ENCODE results near the gene NCAPG2. TPM values are rescaled to one million over a fixed set of nuclear protein-coding genes. Genes with fewer than 3 reads are reported as not detected.
A peak's percentile ranks its signal among the peaks of the same experiment; 100 is the strongest.

The NCAPG2 gene
- total and polyA plus RNA-seq, 2 of the 13 experiments (the other 11 are each of a cell fraction or from before 2014, with no cell fraction given): 15.1 to 30.7 TPM

GRCh38 chr7:158585721-158586498 is 118.7 kb downstream of the NCAPG2 start (continued):
- peak; percentile 50; the same call in 1 of the 3 replicates for TF ChIP-seq MXI1 (IDR thresholded peaks at IDR 0.05; ENCODE audit: borderline replicate concordance, low read depth, low read length)
- TF ChIP-seq ZNF143 (CRISPR knock-in tag; IDR thresholded peaks at IDR 0.05): no peak
- 0 out of 2 replicates have a peak, but pooled peaks have one; percentile 24 for TF ChIP-seq GABPB1 (CRISPR knock-in tag; IDR thresholded peaks at IDR 0.05)
- TF ChIP-seq SOX6 (IDR thresholded peaks at IDR 0.05): no peak
- peak; percentile 33; the same call in 1 of the 2 replicates for TF ChIP-seq SOX6 (CRISPR knock-in tag; IDR thresholded peaks at IDR 0.05)
- TF ChIP-seq, protein P1, sequence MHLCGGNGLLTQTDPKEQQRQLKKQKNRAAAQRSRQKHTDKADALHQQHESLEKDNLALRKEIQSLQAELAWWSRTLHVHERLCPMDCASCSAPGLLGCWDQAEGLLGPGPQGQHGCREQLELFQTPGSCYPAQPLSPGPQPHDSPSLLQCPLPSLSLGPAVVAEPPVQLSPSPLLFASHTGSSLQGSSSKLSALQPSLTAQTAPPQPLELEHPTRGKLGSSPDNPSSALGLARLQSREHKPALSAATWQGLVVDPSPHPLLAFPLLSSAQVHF (CRISPR knock-in tag; IDR thresholded peaks at IDR 0.05): no peak
- TF ChIP-seq CBX5 (CRISPR knock-in tag; IDR thresholded peaks at IDR 0.05; ENCODE audit: borderline replicate concordance): no peak
- no peak for TF ChIP-seq ZNF546 (CRISPR knock-in tag; conservative IDR thresholded peaks at IDR 0.05)
- peak; percentile 65; the same call in 1 of the 2 replicates for TF ChIP-seq FOXC1 (CRISPR knock-in tag; IDR thresholded peaks at IDR 0.05; ENCODE audit: borderline replicate concordance)
- peak; percentile 35; the same call in 1 of the 2 replicates for TF ChIP-seq ZFY (CRISPR knock-in tag; IDR thresholded peaks at IDR 0.05)
- TF ChIP-seq, protein P2, sequence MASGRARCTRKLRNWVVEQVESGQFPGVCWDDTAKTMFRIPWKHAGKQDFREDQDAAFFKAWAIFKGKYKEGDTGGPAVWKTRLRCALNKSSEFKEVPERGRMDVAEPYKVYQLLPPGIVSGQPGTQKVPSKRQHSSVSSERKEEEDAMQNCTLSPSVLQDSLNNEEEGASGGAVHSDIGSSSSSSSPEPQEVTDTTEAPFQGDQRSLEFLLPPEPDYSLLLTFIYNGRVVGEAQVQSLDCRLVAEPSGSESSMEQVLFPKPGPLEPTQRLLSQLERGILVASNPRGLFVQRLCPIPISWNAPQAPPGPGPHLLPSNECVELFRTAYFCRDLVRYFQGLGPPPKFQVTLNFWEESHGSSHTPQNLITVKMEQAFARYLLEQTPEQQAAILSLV (CRISPR knock-in tag; IDR thresholded peaks at IDR 0.05; ENCODE audit: borderline replicate concordance): no peak
- TF ChIP-seq ZMYM4 (CRISPR knock-in tag; IDR thresholded peaks at IDR 0.05): peak; percentile 47; the same call in 1 of the 2 replicates
- TF ChIP-seq FOXA1 (IDR thresholded peaks at IDR 0.05): no peak
- peak; percentile 47; the same call in 1 of the 2 replicates for TF ChIP-seq FOXA1 (CRISPR knock-in tag; IDR thresholded peaks at IDR 0.05)
- peak; percentile 48 for TF ChIP-seq ZNF883 (CRISPR knock-in tag; IDR thresholded peaks at IDR 0.05; ENCODE audit: not compliant biosample characterization)
- TF ChIP-seq RXRB (CRISPR knock-in tag; IDR thresholded peaks at IDR 0.05; ENCODE audit: borderline replicate concordance): peak; percentile 66; the same call in 1 of the 2 replicates
- TF ChIP-seq SRY (CRISPR knock-in tag; IDR thresholded peaks at IDR 0.05): no peak
- 0 out of 2 replicates have a peak, but pooled peaks have one; percentile 32 for TF ChIP-seq NFKB2 (CRISPR knock-in tag; IDR thresholded peaks at IDR 0.05; ENCODE audit: borderline replicate concordance)
- TF ChIP-seq RFX1 (IDR thresholded peaks at IDR 0.05): no peak
- 0 out of 2 replicates have a peak, but pooled peaks have one; percentile 6 for TF ChIP-seq KDM6A (CRISPR knock-in tag; IDR thresholded peaks at IDR 0.05; ENCODE audit: low read depth)
- peak; percentile 23; the same call in 1 of the 2 replicates for TF ChIP-seq KDM5B (CRISPR knock-in tag; IDR thresholded peaks at IDR 0.05; ENCODE audit: borderline replicate concordance)
- TF ChIP-seq, protein P3, sequence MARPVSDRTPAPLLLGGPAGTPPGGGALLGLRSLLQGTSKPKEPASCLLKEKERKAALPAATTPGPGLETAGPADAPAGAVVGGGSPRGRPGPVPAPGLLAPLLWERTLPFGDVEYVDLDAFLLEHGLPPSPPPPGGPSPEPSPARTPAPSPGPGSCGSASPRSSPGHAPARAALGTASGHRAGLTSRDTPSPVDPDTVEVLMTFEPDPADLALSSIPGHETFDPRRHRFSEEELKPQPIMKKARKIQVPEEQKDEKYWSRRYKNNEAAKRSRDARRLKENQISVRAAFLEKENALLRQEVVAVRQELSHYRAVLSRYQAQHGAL (CRISPR knock-in tag; IDR thresholded peaks at IDR 0.05; ENCODE audit: not compliant biosample characterization): no peak
- TF ChIP-seq FOXA3 (CRISPR knock-in tag; IDR thresholded peaks at IDR 0.05): 0 out of 2 replicates have a peak, but pooled peaks have one; percentile 32
- TF ChIP-seq NPAS2 (CRISPR knock-in tag; IDR thresholded peaks at IDR 0.05; ENCODE audit: borderline replicate concordance): 0 out of 2 replicates have a peak, but pooled peaks have one; percentile 18
- peak; percentile 59 for TF ChIP-seq ZNF263 (CRISPR knock-in tag; IDR thresholded peaks at IDR 0.05)
- TF ChIP-seq ZNF781 (CRISPR knock-in tag; IDR thresholded peaks at IDR 0.05; ENCODE audit: borderline replicate concordance, not compliant biosample characterization): peak; percentile 40

All from HepG2 (cell line).